Upper lobe of right lung (tissue), 1 donor: Measurements from ENCODE around the gene SRGN. TPM values are rescaled to one million over a fixed set of nuclear protein-coding genes. Genes with fewer than 3 reads are reported as not detected.

Source experiments
- ATAC-seq: fragments of 200-7000 bp; cut with Tn5 transposase; one replicate; pipeline ENCODE4 v1.9.1; 2020; ENCODE audit warnings: mild to moderate bottlenecking, moderate library complexity
- DNase-seq: peaks from one replicate; pipeline ENCODE4 v3.0.0-alpha.2; 2020
- H3K27ac ChIP-seq: fragments of 200-600 bp; one replicate; pipeline ENCODE4 v1.8.0; 2022
- H3K27me3 ChIP-seq: fragments of 200-600 bp; one replicate; pipeline ENCODE4 v1.8.0; 2022; ENCODE audit warnings: mild to moderate bottlenecking
- H3K36me3 ChIP-seq: fragments of 200-600 bp; one replicate; pipeline ENCODE4 v1.8.0; 2022
- H3K4me1 ChIP-seq: fragments of 200-600 bp; one replicate; pipeline ENCODE4 v1.8.0; 2022
- H3K4me3 ChIP-seq: fragments of 200-600 bp; one replicate; pipeline ENCODE4 v1.8.0; 2022; ENCODE audit warnings: mild to moderate bottlenecking
- H3K9me3 ChIP-seq: fragments of 200-600 bp; one replicate; pipeline ENCODE4 v1.8.0; 2022
- CTCF ChIP-seq: fragments of 200-600 bp; IDR thresholded peaks from one replicate; pipeline ENCODE4 v1.8.0; 2022; ENCODE audit warnings: antibody characterized with exemption
- intact Hi-C: fragments of 100-400 bp; cut with DNase I; formaldehyde crosslinking; loops from one replicate; pipeline ENCODE4 v1.11.0; 2022
- total RNA-seq: library from RNA; stranded (reverse); fragmentation: NEBNext Ultra II Directional; extraction: Animal tissue kit (Norgen Biotek cat#: 25700); gene quantifications from one replicate; pipeline ENCODE4 v1.2.1, GENCODE V29; 2021
- donor health status: DM: no; HTN: yes; CAD: no; lungs with severe emphysema.

The SRGN gene
- total RNA-seq, 1 donor from 2014 or later: 225 TPM

DNA sequence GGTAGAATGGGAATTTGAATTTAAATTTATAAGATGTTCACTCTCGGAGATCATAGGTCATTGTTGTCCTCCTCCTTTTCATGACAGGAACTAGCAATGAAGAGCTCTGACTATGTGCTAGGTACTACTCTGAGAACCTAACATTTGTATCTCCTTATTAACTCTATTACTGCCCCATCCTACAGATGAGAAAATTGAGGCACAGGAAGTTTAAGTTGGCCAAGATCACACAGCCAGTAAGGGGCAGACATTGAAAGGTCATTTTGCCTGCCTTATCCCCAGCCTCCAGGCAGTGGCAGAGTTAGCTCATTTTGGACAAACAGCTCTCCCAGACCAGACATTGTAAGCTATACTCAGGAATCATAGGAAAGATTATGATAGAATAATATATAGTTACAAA, 6.0 kb downstream of the SRGN start:
- DNase-seq (no peak), ATAC-seq (peak; percentile 42)
- intact Hi-C loops: loop anchor here (5.0 kb wide), 1 partner anchor 87 kb away; no protein-coding TSS in a partner anchor
- Histone ChIP-seq H3K4me3 (no peak overlapping the region), H3K4me1 (peaks cover 18% of the 10 kb centered on the region), H3K27me3 (no peaks in the 10 kb centered on the region), H3K36me3 (peaks cover 7% of the 10 kb centered on the region), H3K27ac (no peak overlapping the region), H3K9me3 (no peaks in the 10 kb centered on the region)
- peak; percentile 6 for TF ChIP-seq CTCF

DNA sequence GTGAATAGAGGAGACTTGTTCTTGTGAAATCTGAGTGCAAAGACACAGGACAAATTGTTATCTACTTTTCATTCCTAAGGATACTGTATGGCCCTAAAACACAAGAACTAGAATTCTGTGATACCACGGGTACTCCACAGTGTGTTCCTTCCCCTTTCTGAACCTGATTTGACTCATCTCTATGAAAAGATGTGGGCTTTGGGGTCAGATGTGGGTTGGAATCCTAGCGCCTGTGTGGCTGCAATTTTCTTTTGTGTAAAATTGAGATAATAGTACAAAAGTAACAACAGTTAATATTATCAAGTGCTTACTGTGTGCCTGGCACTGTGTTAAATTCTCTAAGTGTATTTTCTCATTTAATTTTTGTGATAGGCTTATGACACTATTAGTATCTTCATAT, 8.1 kb downstream of the SRGN start:
- no peak for TF ChIP-seq CTCF
- no peak for ATAC-seq
- intact Hi-C loops: no loop called here

DNA sequence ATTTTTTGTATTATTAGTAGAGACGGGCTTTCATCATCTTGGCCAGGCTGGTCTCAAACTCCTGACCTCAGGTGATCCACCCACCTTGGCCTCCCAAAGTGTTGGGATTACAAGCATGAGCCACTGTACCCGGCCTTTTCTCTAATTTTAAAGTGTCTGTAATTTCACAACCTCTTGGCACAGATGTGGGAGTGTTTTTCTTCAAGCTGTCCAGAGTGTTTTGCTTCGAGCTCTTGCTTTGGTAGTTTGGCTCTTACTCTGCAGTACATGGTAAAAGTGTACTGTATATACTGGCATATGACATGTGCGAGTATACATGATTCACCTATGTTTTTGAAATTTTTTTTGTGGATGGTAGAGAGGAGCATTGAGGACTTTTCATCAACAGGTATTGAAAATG, 9.8 kb downstream of the SRGN start:
- ATAC-seq (no peak), DNase-seq (no peak)
- Histone ChIP-seq H3K4me1 (peaks cover 20% of the 10 kb centered on the region), H3K36me3 (peaks cover 17% of the 10 kb centered on the region), H3K27me3 (no peaks in the 10 kb centered on the region), H3K9me3 (no peaks in the 10 kb centered on the region), H3K4me3 (no peak overlapping the region), H3K27ac (no peak overlapping the region)
- TF ChIP-seq CTCF: no peak
- intact Hi-C loops: no loop called here

More for the DNA sequence above, 8.1 kb downstream of the SRGN start:
- peaks cover 17% of the 10 kb centered on the region for H3K36me3 ChIP-seq
- H3K27ac ChIP-seq: no peak overlapping the region
- H3K9me3 ChIP-seq: no peaks in the 10 kb centered on the region
- H3K4me3 ChIP-seq: no peak overlapping the region
- H3K27me3 ChIP-seq: no peaks in the 10 kb centered on the region
- H3K4me1 ChIP-seq: peaks cover 18% of the 10 kb centered on the region
- no peak for DNase-seq

GRCh38 chr10:69100136-69100872, 12.4 kb downstream of the SRGN start:
- Histone ChIP-seq H3K4me3 (no peak overlapping the region), H3K9me3 (no peaks in the 10 kb centered on the region), H3K36me3 (peaks cover 31% of the 10 kb centered on the region), H3K27ac (no peak overlapping the region), H3K27me3 (no peaks in the 10 kb centered on the region), H3K4me1 (peaks cover 16% of the 10 kb centered on the region)
- no peak for DNase-seq
- intact Hi-C loops: no loop called here
- TF ChIP-seq CTCF: no peak
- ATAC-seq: peak; percentile 6

GRCh38 chr10:69101451-69102095, 13.7 kb downstream of the SRGN start:
- no peaks in the 10 kb centered on the region for H3K9me3 ChIP-seq
- no peak overlapping the region for H3K27ac ChIP-seq
- H3K36me3 ChIP-seq: peaks cover 35% of the 10 kb centered on the region
- H3K4me3 ChIP-seq: no peak overlapping the region
- ATAC-seq (peak; percentile 80), DNase-seq (peak; percentile 64)
- H3K27me3 ChIP-seq: no peaks in the 10 kb centered on the region
- intact Hi-C loops: no loop called here
- H3K4me1 ChIP-seq: peaks cover 9% of the 10 kb centered on the region
- TF ChIP-seq CTCF: no peak
